Left lung (tissue), 10 donors: Measurements from ENCODE around the gene MT3. TPM values are rescaled to one million over a fixed set of nuclear protein-coding genes. Genes with fewer than 3 reads are reported as not detected.
"Not testable (repeated sequence)": the region's sequence is repeated elsewhere in the genome, so short reads cannot be mapped to it uniquely, and the experiment has no call there.

ENCODE experiments used
- ATAC-seq: fragments of 200-7000 bp; cut with Tn5 transposase; one replicate; pipeline ENCODE4 v1.9.1; 2020; ENCODE audit warnings: moderate library complexity
- DNase-seq, 4 donors: peaks; one replicate each; pipeline ENCODE4 v3.0.0-alpha.2; 2013 to 2020
- H3K27ac ChIP-seq, 2 donors: fragments of 200-600 bp; sonication (generic) in 1 of 2; one replicate each; pipeline versions ENCODE4 v1.5.0 to v1.8.0; 2020 to 2021
- H3K27me3 ChIP-seq, 2 donors: fragments of 200-600 bp; sonication (generic) in 1 of 2; one replicate each; pipeline versions ENCODE4 v1.5.0 to v1.8.0; 2020 to 2021
- H3K36me3 ChIP-seq, 2 donors: fragments of 200-600 bp; sonication (generic) in 1 of 2; one replicate each; pipeline versions ENCODE4 v1.5.0 to v1.8.0; 2020 to 2021
- H3K4me1 ChIP-seq, 2 donors: fragments of 200-600 bp; one replicate each; pipeline ENCODE4 v1.8.0; 2021
- H3K4me3 ChIP-seq, 2 donors: fragments of 200-600 bp; sonication (generic) in 1 of 2; one replicate each; pipeline versions ENCODE4 v1.5.0 to v1.8.0; 2020 to 2021; ENCODE audit warnings: mild to moderate bottlenecking in 1 of 2
- H3K9me3 ChIP-seq, 2 donors: fragments of 200-600 bp; sonication (generic) in 1 of 2; one replicate each; pipeline versions ENCODE4 v1.5.0 to v1.8.0; 2020 to 2021
- intact Hi-C, 2 donors: fragments of 100-400 bp; cut with DNase I; formaldehyde crosslinking; loops; one replicate each; pipeline versions ENCODE4 v1.11.2 to v1.14.2; 2022
- polyA plus RNA-seq, 6 donors: library from polyadenylated mRNA; unstranded; fragments of 120-200 nt; gene quantifications; one replicate each; pipeline ENCODE4 v1.2.1, GENCODE V29; 2013; ENCODE audit not compliant: insufficient read length in 6 of 6
- total RNA-seq, 2 donors: library from RNA; stranded (reverse); fragmentation: NEBNext Ultra II Directional; extraction: Animal tissue kit (Norgen Biotek cat#: 25700); gene quantifications; one replicate each; pipeline ENCODE4 v1.2.1, GENCODE V29; 2021
- TF ChIP-seq, protein P1 (sequence below), 2 donors: fragments of 200-600 bp; sonication (generic) in 1 of 2; IDR thresholded peaks; one replicate each; pipeline versions ENCODE4 v1.5.0 to v1.8.0; 2021; ENCODE audit warnings: antibody characterized with exemption in 2 of 2
- donor health status: DM: no; HTN: yes; CAD: no.
- donor health status: DM: no; HTN: no; CAD: no.

The MT3 gene
- total and polyA plus RNA-seq, 8 donors: not detected

DNA sequence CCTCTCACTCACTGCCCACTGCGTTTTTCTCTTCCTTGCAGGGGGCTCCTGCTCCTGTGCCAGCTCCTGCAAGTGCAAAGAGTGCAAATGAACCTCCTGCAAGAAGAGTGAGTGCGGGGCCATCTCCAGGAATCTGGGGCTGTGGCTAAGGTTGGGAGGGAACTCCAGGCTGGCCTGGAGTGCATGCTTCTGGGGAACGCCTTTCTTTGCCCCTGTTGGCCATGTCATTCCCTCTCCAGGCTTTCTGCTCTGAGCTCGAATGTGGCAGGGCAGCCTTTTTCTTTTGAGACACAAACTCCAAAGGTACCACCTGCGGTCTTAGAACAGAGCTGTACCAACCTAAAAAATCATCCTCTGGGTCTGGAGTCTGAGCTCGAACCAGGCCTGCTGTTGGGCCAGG, 28.8 kb downstream of the MT3 start:
- H3K27ac ChIP-seq: no peak overlapping the region
- TF ChIP-seq, protein P1, sequence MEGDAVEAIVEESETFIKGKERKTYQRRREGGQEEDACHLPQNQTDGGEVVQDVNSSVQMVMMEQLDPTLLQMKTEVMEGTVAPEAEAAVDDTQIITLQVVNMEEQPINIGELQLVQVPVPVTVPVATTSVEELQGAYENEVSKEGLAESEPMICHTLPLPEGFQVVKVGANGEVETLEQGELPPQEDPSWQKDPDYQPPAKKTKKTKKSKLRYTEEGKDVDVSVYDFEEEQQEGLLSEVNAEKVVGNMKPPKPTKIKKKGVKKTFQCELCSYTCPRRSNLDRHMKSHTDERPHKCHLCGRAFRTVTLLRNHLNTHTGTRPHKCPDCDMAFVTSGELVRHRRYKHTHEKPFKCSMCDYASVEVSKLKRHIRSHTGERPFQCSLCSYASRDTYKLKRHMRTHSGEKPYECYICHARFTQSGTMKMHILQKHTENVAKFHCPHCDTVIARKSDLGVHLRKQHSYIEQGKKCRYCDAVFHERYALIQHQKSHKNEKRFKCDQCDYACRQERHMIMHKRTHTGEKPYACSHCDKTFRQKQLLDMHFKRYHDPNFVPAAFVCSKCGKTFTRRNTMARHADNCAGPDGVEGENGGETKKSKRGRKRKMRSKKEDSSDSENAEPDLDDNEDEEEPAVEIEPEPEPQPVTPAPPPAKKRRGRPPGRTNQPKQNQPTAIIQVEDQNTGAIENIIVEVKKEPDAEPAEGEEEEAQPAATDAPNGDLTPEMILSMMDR (IDR thresholded peaks at IDR 0.05): no peak
- ATAC-seq (no peak), DNase-seq (no peak)
- H3K4me3 ChIP-seq: no peak overlapping the region
- H3K4me1 ChIP-seq: peaks cover 0 to 13% of the 10 kb centered on the region in 2 donors
- no peaks in the 10 kb centered on the region for H3K36me3 ChIP-seq
- H3K9me3 ChIP-seq: no peaks in the 10 kb centered on the region
- intact Hi-C loops: no loop called here
- H3K27me3 ChIP-seq: peaks cover 0 to 31% of the 10 kb centered on the region in 2 donors

DNA sequence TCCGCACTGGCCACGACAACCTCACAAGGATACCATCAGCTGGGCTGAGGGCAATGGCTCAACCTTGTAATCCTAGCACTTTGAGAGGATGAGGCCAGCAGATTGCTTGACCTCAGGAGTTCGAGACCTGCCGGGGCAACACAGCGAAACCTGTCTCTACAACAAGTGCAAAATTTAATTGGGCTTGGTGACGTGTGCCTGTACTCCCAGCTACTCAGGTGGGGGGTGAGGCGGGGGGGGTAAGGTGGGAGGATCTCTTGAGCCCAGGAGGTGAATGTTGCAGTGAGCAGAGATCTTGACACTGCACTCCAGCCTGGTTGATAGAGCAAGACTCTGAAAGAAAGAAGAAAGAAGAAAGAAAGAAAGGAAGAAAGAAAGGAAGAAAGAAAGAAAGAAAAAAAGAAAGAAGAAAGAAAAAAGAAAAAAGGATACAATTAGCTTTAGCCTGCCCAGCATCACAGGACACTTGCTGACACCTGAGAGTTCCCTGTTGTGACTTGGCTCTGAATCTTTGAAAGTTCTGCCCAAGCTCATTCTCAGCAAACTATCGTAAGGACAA, 31.1 kb downstream of the MT3 start:
- TF ChIP-seq, protein P1 (IDR thresholded peaks at IDR 0.05): no peak
- no peak for DNase-seq
- no peak overlapping the region for H3K4me3 ChIP-seq
- peaks cover 0 to 21% of the 10 kb centered on the region in 2 donors for H3K4me1 ChIP-seq
- no peak overlapping the region for H3K27ac ChIP-seq
- H3K27me3 ChIP-seq: peaks cover 0 to 44% of the 10 kb centered on the region in 2 donors
- intact Hi-C loops: no loop called here
- H3K9me3 ChIP-seq: no peaks in the 10 kb centered on the region
- ATAC-seq: no peak
- H3K36me3 ChIP-seq: no peaks in the 10 kb centered on the region

DNA sequence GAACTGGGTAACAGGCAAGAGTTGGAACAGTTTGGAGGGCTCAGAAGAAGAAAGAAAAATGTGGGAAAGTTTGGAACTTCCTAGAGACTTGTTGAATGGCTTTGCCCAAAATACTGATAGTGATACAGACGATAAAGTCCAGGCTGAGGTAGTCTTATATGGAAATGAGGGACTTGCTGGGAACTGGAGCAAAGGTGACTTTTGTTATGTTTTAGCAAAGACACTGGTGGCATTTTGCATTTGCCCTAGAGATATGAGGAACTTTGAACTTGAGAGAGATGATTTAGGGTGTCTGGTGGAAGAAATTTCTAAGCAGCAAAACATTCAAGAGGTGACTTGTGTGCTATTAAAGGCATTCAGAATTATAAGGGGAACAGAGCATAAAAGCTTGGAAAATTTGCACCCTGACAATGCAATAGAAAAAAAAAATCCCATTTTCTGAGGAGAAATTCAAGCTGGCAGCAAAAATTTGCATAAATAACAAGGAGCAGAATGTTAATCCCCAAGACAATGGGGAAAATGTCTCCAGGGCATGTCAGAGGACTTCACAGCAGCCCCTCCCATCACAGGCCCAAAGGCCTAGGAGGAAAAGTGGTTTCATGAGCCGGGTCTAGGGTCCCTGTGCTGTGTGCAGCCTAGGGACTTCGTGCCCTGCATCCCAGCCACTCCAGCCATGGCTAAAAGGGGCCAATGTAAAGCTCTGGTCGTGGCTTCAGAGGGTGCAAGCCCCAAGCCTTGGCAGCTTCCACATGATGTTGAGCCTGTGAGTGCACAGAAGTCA, 32.5 kb downstream of the MT3 start:
- H3K36me3 ChIP-seq, intact Hi-C loops, DNase-seq, H3K4me3 ChIP-seq, H3K27ac ChIP-seq, H3K9me3 ChIP-seq, ATAC-seq: not testable (repeated sequence)
- H3K27me3 ChIP-seq: peaks cover 0 to 54% of the 10 kb centered on the region in 2 donors
- H3K4me1 ChIP-seq: peaks cover 5 to 32% of the 10 kb centered on the region in 2 donors

DNA sequence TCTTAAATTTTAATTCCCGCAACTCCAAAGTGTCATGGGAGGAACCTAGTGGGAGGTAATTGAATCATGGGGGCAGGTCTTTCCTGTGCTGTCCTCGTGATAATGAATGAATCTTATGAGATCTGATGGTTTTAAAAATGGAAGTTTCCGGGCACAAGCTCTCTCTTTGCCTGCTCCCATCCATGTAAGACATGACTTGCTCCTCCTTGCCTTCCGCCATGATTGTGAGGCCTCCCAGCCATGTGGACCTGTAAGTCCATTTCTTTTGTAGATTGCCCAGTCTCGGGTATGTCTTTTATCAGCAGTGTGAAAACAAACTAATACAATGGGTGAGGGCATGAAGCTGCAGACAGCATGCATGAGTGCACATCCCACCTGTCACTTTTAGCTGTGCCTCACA, 33.9 kb downstream of the MT3 start:
- ATAC-seq, DNase-seq, H3K36me3 ChIP-seq, H3K4me3 ChIP-seq, intact Hi-C loops, H3K27ac ChIP-seq, H3K9me3 ChIP-seq: not testable (repeated sequence)
- H3K27me3 ChIP-seq: peaks cover 0 to 54% of the 10 kb centered on the region in 2 donors
- H3K4me1 ChIP-seq: peaks cover 5 to 23% of the 10 kb centered on the region in 2 donors

DNA sequence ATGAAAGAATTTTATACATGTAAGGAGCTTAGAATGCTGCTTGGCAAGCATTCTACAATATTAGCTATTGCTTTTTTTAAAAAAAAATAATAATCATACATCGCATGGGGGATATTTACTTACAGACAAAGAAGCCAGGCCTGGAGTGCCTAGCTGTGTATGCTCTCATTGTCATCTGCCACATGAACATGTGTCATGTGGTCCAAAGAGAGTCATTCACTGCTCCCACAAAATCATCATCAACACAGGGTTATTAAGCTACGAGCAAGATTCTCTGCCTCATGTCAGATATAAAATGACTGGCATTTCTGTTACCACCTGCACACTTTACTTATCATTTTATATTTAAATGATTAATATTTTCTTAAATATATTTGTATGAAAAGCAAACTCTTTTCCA, 34.3 kb downstream of the MT3 start:
- Histone ChIP-seq H3K27ac (no peak overlapping the region), H3K9me3 (no peaks in the 10 kb centered on the region), H3K4me1 (peaks cover 5 to 23% of the 10 kb centered on the region in 2 donors), H3K36me3 (no peaks in the 10 kb centered on the region), H3K27me3 (peaks cover 0 to 51% of the 10 kb centered on the region in 2 donors), H3K4me3 (no peak overlapping the region)
- DNase-seq (no peak), ATAC-seq (no peak)
- TF ChIP-seq, protein P1 (IDR thresholded peaks at IDR 0.05): no peak
- intact Hi-C loops: no loop called here

DNA sequence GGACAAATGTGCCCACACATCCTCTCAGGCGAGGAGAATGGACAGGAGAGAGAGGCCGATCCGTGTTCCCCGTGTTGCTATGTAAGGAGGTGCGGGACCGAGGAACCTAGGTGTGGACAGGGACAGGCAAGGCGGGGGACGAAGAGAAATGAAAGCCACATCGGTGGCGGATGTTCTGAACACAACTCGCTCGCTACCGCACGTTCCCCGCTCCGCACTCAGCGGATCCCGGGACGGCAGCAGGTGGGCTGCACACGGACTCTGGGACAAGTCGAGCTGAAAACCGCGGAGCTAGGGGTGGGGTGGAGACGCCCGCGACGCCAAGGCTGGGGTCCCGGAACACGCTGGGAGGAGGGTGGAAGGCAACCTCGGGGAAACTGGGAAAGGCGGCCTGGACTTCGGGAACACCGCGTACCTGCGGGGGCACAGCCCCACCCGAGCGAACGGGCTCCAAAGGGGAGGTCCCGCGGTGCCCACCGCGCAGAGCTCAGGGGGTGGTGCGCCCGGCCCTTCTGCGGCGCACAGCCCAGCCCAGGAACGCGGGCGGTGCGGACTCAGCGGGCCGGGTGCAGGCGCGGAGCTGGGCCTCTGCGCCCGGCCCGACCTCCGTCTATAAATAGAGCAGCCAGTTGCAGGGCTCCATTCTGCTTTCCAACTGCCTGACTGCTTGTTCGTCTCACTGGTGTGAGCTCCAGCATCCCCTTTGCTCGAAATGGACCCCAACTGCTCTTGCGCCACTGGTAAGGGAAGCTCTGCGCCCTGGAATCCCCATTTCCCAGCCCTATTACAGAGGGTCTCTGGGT, 36.0 kb downstream of the MT3 start, which contains the start of gene MT1E:
TSS of gene MT1E (plus strand) at position 642 of the 803 bp plus-strand sequence. CDS start at position 713, 71 bp downstream.
- Histone ChIP-seq H3K4me1 (peaks cover 5 to 23% of the 10 kb centered on the region in 2 donors), H3K27me3 (peaks cover 0 to 42% of the 10 kb centered on the region in 2 donors), H3K27ac (peak within 1 kb of the TSS; percentile 80 to 90), H3K4me3 (peak within 1 kb of the TSS; percentile 46 to 50), H3K36me3 (no peaks in the 10 kb centered on the region), H3K9me3 (no peaks in the 10 kb centered on the region)
- ATAC-seq (peak; percentile 92), DNase-seq (peak in 1 of 4 donors; percentile 89)
- intact Hi-C loops: no loop called here
- TF ChIP-seq, protein P1 (IDR thresholded peaks at IDR 0.05): no peak
